ENCODE results near the gene ZNF79.
A peak's percentile ranks its signal among the peaks of the same experiment; 100 is the strongest.

Gene ZNF79

DNA sequence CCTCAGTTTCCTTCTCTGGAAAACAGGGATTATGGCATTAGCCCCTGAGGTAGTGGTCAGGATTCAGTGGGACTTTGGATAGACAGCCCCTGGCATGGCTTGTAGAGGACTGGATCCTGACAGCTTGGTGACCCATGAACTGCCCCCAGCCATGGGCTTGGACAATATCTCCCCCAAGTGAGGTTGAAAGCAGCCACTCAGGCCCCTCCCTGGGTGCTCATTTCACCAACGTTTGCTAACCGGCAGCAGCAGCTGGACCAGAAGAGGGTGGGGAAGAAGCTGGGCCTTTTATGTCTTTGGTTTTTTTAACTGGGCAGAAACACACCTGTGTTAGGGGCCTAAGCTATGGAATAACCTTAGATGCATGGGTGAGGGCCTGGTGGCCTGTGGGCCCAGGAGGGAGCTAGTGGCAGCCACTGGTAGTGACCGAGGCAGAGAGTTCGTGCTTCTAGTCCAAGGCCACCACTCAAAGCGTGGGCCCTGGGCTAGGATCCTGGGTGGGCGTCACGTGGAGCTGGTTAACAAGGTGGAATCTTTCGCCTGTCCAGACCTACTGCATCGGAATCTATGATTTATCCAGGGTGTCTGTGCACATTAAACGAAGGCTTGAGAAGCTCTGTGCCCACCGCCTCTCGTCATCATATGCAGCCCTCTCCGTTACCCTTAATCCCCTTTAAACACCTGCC lies 25.3 kb upstream of the ZNF79 start:
- no peak for DNase-seq

DNA sequence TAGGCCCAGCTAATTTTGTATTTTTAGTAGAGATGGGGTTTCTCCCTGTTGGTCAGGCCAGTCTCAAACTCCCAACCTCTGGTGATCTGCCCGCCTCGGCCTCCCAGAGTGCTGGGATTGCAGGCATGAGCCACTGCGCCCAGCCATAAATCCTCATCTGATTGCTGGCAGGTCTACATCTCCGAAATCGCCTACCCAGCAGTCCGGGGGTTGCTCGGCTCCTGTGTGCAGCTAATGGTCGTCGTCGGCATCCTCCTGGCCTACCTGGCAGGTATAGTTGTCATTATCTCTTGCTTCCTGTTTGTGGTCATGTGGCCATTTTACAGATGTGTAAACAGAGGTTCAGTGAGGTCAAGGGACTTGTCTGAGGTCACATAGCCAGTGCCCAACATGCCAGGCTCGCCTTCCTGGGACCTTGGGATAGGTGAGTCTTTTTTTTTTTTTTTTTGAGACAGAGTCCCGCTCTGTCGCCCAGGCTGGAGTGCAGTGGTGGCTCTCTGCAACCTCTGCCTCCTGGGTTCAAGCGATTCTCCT lies 24.4 kb upstream of the ZNF79 start:
- DNase-seq: no peak

DNA sequence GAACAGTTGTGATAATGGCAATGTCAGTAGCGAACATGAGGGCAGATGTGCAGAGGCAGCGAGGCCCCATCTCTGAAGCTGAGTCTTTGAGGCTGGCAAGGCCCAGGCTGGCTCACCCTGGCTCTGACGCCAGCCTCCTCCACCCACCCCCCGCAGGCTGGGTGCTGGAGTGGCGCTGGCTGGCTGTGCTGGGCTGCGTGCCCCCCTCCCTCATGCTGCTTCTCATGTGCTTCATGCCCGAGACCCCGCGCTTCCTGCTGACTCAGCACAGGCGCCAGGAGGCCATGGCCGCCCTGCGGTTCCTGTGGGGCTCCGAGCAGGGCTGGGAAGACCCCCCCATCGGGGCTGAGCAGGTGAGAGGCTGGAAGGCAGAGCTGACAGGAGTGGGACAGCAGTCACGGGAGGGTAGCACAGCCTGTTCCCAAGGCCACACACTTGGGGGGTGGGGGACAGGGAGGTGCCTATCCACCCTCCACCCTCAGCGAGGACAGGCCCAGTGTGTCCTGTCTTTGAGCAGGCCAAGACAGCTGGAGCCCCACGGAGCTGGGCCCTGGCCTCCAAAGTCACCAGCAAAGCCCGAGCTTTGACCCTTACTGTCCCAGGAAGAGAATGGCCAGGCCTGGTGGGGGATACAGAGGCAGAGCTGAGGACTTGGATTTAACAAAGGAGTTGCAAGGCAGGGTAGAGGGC lies 21.6 kb upstream of the ZNF79 start:
- DNase-seq: no peak

DNA sequence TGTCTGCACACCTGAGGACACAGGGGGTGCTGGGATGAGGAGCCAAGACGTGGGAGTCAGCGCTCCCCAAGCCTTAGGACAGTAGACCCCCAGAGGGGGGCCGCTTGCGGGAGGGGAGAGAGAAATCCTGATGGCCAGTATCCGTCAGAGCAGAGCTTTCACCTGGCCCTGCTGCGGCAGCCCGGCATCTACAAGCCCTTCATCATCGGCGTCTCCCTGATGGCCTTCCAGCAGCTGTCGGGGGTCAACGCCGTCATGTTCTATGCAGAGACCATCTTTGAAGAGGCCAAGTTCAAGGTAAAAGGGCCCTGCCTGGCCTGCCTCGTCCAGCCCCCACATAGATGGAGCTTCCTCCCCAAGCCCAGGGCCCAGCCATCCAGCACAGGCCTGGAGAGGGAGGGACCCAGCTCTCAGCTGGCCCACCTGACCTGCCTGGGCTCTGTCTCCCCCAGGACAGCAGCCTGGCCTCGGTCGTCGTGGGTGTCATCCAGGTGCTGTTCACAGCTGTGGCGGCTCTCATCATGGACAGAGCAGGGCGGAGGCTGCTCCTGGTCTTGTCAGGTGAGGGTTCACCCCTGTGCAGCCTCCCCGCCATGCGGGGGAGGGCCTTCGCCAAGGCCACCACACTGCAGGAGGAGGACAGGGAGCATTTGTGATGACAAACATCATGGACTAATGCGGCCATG lies 20.5 kb upstream of the ZNF79 start:
- no peak for DNase-seq

DNA sequence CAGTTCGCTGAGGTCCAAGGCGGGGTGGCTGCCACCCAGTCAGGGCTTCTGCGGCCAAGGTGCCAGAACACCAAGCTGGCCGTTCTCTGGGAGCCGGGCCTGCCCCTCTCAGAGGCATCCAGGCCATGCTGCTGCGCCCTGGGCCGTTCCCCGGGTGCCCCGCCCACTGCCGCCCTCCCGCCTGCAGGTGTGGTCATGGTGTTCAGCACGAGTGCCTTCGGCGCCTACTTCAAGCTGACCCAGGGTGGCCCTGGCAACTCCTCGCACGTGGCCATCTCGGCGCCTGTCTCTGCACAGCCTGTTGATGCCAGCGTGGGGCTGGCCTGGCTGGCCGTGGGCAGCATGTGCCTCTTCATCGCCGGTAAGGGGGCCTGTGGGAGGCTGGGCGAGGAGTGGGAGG lies 19.6 kb upstream of the ZNF79 start:
- no peak for DNase-seq

DNA sequence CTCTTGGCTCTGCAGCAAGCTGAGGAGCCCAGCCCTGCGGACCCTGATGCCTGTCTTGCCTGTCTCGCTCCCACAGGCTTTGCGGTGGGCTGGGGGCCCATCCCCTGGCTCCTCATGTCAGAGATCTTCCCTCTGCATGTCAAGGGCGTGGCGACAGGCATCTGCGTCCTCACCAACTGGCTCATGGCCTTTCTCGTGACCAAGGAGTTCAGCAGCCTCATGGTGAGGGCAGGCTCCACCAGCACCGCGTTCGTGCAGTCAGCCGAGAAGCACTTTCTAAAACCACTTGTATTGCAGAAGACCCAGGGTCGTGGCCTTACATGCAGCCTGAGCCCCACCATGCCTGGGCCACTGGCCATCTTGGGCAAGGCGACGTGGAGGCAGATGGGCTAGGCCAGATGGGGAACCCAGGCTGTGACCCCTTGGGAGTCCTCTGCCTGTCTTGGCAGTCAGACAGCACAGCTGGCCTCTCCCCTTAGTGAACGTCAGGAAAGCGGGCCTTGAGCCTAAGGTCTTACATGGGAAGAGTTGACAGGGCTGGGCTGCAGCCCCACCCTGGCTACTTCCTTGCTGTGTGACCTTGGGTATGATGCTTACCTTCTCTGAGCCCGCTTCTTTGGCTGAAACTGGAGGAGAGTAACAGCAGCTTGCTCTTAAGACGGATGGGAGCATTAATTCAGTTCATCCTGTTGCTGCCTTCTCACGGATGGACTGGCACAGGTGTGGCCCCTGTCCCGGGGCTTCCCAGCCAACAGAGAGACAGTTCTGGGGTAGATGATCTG lies 18.6 kb upstream of the ZNF79 start:
- no peak for DNase-seq

DNA sequence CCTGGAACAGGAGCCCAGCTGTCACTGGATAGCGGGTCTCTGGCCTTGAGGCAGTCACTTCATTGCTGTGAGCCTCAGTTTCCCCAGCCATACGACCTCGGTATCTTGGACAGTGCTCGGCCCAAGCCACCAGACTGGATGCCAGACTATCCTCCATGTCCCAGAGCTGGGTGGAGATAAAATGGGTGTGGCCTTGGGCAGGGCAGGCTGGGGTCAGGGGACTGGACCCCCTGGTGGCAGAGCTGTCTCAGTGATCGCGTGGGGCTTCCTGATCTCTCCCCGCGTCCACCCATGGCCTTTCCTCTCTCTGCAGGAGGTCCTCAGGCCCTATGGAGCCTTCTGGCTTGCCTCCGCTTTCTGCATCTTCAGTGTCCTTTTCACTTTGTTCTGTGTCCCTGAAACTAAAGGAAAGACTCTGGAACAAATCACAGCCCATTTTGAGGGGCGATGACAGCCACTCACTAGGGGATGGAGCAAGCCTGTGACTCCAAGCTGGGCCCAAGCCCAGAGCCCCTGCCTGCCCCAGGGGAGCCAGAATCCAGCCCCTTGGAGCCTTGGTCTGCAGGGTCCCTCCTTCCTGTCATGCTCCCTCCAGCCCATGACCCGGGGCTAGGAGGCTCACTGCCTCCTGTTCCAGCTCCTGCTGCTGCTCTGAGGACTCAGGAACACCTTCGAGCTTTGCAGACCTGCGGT lies 17.2 kb upstream of the ZNF79 start:
- DNase-seq: no peak

DNA sequence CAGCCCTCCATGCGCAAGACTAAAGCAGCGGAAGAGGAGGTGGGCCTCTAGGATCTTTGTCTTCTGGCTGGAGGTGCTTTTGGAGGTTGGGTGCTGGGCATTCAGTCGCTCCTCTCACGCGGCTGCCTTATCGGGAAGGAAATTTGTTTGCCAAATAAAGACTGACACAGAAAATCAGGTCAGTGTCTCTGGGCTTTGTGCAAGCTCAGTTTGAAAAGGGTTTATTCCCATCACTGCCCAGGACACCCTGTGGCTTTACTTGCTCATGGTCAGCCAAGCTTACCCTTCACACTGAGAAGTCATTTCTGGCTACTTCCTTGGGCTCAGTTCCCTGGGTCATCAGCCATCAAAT lies 16.7 kb upstream of the ZNF79 start:
- DNase-seq: no peak

DNA sequence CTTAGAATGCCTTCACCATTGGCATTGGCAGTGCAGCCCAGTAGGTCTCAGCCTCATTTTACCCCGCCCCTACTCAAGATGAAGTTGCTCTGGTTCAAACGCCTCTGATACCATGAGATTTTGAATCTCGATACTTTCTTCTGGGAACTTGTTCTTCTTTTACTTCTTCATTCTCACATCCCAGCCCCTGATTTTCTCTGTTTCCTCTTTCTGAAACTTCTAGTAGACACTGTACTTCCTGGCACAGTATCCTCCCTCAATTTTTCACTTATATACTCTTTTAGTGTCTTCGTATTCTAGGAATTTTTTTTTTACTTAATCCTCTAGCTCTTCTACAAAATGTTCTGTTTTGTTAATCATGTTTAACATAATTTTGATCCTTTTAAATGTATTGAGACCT lies 13.1 kb upstream of the ZNF79 start:
- DNase-seq: no peak

DNA sequence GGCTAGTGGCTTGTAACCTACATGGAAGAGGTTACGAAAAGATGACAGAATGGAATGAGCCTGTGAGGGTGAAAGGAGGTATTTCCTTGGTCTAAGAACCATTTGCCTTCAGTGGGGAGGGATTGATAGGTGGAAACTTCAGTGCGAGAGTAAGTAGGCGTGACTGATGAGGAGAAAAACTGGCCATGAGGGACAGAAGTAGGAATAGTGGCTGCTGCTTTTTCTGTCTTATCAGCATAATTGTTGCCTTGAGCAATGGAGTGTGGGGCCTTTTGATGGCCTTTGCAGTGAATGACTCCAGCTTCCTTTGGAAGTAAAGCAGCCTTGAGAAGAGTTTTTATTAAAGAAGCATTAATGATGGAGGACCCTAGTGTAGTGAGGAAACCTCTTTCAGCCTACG lies 9.0 kb upstream of the ZNF79 start:
- DNase-seq: no peak

DNA sequence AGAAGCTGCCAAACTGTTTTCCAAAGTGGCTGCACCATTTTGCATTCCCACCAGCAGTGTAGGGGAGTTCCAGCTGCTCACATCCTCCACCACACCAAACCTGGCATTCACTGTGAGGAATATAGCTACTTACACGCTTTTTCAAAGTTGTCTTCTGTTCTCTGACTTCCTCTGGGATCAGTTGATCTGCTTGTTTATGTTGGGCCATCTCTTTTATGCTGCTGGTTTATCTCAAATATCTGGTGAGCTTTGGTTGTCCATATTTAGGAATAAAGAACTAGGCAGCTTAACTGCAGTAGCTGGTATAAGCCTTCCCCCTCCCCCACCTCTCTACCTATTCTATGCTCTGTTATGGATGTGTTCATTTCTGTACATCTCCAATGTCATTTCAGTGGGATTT lies 8.5 kb upstream of the ZNF79 start:
- no peak for DNase-seq

DNA sequence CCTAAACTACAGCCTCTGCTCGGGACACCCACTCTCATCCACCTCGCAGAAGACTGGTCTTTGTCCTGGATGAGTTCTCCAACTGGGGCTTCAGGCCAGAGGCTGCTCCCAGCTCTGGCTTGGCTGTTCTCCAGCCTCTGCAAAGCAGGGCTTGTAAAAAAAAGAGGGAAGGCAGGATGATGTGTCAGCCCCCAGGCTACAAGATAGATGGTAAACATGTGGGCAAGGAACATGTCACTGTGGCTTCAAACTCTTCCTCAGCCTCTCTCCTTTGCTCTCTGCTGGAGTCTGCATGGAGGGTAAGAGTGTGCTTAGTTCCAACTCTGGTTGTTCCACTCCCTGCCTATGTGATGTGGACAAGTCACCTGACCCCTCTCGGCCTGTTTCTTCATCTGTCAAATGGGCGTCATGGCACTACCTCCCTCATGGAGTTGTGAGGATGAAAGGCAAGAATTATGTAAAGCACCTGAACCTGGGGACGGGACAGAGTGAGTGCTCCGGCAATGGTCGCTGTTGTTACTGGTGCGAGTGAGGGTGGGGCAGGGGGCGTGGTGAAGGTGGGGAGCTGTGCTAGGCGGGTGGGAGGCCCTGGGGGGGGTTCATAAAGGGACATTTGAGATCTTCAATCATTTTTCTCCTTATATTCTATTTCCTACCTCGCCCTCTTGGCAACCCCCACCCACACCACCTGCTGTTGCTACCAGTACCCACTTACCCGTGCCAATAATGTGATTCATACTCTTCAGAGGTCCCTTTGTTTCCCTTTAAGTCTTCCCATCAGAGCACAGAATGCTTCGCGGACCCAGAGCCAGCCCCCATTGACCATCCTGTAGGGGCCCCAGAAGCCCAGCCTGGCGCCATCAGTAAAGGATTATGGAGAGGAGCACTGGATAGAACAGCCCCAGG lies 6.8 kb upstream of the ZNF79 start:
- no peak for DNase-seq

DNA sequence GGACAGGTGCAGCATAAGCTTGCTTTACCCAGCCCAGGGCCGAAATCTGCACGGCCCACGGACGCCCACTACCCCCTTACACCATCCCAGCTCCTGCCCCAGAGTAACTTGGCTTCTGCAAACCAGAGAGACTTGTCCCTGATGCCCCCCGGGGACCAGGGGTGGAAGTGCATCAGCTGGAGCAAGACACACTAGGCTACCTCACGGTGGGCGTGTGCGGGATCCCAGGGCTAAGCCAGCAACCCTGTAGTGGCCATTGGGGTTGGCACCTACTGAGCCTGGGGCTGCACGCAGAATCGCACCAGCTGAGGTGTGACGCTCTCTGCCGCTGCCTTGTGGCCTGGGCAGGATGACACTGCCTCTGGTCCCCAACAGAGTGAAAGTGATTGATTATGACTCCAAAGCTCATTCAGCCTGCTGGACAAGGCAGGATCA lies 6.1 kb upstream of the ZNF79 start:
- DNase-seq: peak; percentile 7 to 47 (median 17)

DNA sequence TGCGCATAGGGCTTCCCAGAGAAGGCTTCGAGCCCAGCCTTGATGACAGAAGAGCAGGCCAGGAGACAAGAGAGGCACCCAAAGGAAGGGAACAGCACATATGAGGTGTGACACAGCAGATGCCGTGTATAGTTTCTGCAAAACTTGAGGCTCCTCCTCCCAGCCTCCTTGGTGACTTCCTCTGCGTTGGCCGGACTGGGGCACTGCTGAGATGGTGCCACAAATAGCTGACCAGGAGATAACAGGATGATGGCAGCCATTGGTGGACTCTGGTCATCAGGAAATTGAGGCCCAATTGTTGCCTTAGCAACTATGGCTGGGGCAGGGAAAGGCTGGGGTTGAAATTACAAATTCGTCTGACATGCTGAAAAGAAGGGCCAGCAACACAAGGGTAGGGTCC lies 4.8 kb upstream of the ZNF79 start:
- no peak for DNase-seq

DNA sequence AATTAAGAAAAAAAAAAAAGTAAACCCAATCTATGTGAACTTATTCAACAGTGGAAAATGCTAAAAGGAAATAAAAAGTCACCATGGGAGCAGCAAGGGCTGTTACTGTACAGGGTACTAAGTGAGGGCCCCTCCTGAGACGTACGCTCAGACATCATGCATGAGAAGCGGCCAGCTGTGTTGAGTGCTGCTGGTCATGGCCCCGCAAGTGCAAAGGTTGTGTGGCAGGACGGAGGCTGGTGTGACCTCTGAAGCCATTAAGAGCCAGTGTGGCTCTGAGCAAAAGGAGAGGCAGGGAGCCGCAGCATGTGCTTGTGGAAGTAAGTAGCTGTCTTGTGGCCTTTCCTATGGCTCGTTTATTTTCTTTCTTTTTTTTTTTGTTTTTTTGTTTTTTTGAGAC lies 3.1 kb upstream of the ZNF79 start:
- no peak for DNase-seq

DNA sequence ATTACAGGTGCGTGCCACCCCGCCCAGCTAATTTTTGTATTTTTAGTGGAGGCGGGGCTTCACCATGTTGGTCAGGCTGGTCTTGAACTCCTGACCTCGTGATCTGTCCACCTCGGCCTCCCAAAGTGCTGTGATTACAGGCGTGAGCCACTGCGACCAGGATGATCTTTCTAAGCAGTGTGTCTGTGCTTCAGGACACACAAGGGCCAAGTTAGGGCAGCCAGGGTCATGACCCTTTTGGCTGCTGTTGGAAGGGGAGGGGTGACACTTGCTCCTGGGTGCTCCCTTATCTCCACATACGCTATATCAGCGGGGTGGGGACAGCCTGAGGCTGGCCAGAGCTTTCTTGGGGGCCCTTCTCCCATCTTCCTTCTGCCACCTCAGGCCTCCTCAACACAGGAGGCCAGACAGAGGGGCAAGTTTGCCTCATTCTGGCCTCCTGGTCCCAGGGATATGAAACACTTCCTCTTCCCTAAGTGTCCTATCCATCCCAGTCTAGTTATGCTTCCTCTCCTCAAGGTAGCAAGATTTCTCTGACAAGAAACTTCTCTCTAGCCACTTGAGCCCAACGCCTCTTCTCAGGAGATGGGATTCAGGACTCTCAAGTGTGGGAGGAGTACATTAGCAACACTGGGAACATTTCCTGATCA lies 1.9 kb upstream of the ZNF79 start:
- no peak for DNase-seq

DNA sequence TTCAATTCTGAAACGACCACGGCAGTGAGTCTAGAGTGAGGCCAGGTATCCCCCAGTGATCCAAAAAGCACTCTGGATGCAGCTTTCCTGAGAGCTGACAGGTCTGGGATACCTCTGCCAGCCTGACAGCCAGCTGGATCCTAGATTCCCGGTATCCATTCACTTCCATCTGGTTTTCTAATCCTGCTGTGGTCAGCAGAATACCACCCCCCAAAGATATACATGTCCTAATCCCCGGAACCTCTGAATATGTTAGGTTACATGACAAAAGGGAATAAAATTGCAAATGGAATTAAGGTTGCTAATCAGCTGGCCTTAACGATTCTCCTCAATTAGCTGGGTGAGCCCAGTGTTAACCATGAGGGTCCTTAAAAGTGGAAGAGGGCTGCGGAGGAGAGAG lies 1.4 kb upstream of the ZNF79 start:
- no peak for DNase-seq

DNA sequence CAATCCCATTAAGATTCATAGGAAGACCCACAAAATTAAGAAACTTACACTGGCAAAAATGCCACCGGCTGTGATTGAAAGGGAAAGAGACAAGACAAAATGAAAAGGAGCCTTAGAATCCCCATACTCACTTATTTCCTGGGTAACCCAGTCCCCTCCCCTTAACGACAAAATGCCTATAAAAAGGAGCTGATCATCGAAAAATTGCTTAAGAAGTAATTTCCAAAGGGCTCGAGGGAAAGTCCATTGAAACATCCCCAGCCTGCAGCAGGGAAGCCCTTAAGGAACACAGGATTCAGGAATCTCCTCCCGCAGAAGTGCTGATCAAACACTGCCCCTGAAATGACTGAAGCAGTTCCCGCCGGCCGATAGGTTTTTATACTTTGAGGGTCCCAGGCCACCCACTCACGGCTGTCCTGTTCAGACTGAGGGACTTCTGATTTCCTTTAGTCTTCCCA lies 677 bp upstream of the ZNF79 start:
- no peak for DNase-seq

DNA sequence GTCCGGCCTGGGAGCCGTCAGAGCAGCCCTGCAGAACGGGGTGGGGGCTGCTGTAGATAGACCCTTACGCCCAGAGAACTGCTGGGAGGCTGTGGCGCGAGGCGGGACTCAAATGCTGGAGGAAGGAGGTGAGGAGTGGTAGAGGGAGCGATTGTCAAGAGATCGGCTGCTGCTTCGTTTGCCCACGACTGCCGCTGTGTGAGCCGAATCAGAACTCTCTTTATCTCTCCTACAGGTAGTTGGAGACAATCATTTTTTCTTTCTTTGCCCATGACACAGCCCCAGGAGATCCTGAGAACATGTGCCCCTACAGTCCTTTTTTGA lies 456 bp downstream of the ZNF79 start:
- DNase-seq: peak in 1 of 6 experiments; percentile 65

DNA sequence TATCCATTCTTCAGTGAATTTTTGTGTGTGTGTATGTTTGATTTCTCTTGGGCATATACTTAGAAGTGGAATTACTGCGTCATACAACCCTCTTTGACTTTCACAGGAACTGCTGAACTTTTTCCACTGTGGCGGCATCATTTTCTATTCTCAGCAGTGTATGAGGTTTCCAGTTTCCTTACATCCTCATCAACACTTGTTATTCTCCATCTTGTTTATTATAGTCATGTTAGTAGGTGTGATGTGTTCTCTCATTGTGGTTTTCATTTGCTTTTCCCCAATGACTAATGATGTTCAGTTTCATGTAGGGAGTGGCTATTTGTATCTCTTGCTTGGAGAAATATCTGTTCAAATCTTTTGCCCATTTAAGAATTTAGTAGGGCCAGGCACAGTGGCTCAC lies 2.6 kb downstream of the ZNF79 start:
- no peak for DNase-seq

DNA sequence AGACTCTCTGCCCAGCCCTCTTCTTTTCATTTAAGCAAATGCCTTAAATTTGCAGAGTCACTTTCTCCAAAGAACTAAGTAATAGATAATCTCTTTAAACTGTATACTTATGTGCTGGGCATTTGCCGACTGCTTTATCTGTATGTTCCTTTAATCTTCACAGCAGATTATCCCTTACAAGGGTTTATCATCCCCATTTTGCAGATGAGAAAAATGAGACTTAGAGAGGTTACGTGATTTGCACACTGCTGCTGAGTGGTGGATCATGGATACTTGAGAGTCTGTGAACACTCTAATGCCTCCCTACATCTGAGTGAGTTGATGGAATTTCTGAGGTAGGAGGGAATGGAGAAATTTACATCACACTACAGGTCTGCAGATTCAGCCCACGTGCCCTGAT lies 4.2 kb downstream of the ZNF79 start:
- no peak for DNase-seq

Measured in stimulated activated naive CD4-positive, alpha-beta T cell (primary cell).